Skin epidermis (tissue), 12 donors: Measurements from ENCODE around the gene CNDP1.

Experiments
- H3K27ac ChIP-seq, 21 experiments: fragments of 200-600 bp; sonication (generic) in 11 of 21; one replicate each; pipeline ENCODE4 v1.5.0; 2020; ENCODE audit warnings: mild to moderate bottlenecking in 3 of 21, inconsistent platforms in 2 of 21, moderate library complexity in 2 of 21
- H3K4me3 ChIP-seq, 7 experiments: fragments of 200-600 bp; sonication (generic) in 2 of 7; one replicate each; pipeline ENCODE4 v1.5.0; 2020; ENCODE audit warnings: inconsistent platforms in 2 of 7, mild to moderate bottlenecking in 2 of 7, moderate library complexity in 1 of 7

The CNDP1 gene, protein sequence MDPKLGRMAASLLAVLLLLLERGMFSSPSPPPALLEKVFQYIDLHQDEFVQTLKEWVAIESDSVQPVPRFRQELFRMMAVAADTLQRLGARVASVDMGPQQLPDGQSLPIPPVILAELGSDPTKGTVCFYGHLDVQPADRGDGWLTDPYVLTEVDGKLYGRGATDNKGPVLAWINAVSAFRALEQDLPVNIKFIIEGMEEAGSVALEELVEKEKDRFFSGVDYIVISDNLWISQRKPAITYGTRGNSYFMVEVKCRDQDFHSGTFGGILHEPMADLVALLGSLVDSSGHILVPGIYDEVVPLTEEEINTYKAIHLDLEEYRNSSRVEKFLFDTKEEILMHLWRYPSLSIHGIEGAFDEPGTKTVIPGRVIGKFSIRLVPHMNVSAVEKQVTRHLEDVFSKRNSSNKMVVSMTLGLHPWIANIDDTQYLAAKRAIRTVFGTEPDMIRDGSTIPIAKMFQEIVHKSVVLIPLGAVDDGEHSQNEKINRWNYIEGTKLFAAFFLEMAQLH

DNA sequence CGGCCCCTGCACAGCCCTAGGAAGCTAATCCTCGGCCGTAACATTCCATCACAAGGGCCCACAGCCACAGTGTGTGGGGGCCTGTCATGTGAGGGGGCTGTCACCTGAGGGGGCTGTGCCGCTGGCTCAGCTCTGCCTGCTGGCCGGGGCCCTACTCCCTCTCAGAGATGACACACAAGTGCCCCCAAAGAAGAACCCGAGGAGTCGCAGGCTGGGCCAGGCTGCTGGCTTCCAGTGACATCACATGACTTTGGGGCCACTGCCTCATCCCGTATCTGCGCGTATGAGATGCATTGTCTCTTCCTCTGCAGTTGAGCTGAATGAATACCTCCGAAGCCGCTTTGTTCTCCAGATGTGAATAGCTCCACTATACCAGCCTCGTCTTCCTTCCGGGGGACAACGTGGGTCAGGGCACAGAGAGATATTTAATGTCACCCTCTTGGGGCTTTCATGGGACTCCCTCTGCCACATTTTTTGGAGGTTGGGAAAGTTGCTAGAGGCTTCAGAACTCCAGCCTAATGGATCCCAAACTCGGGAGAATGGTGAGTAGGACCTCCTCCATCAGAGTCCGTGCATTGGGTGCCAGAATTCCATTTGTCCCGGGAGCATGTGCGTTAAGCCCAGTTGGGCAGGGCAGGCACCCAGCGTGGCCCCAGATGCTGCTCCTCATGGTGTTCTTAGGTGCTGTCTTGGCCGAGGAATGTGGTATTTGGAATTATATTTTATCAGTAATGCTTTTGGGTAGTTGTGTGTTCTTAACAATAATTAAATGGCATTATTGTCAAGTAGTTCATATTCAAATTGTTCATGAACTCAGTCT is at the start of gene CNDP1:
CNDP1 (plus strand) TSS at position 351 of the 820 bp plus-strand sequence; CDS start at position 519, 168 bp downstream.
- no peak within 1 kb of the TSS for H3K27ac ChIP-seq

DNA sequence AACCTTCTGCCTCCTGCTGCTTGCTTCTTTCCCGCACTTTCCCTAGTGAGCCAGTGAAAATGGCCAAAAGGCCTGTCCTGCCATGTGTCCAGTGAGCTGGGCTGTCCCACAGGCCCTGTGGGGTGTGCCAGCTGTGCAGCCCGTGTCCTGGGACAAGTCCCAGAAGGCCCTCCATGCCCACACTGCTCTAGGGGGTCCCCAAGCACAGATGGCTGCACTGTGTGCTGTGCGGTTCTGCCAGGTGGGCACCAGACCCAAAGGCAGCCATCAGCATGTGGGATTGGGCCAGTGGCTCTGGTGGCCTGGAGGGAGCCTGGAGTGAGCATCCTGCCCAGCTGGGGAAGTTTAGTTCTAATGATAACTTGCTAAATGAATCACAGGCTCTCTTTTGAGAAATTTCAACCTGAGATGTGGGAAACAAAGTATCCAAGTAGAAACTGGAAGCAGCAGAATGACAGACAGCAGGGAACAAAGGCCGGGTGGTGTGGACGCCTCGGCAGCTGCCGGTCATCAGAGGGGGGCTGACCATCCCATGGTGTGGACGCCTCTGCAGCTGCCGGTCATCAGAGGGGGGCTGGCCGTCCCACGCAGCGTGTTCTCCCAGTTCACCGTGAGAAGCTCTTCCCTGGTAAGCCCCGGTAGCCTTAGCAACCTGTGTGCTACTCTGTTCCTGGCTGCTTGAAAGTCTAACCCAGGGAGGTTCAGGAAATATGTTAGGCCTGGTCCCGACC is 48.0 kb upstream of the CNDP1 start:
- no peak overlapping the region for H3K4me3 ChIP-seq
- H3K27ac ChIP-seq = peak overlapping the region in 2 of 21 experiments; percentile 27 to 68

More for the DNA sequence above, at the start of gene CNDP1:
- no peak within 1 kb of the TSS for H3K4me3 ChIP-seq

DNA sequence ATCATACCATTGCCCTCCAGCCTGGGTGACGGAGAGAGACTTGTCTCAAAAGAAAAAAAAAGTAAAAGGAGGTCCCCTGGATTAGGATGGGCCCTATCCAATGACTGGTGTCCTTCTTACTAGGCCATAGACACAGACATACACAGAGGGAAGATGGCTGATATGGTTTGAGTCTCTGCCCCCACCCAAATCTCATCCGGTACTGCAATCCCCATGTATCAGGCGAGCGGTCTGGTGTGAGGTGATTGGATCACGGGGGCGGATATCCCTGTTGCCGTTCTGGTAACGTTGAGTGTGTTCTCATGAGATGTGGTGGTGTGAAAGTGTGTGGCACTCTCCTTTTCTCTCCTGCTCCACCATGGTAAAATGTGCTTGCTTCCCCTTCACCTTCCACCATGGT is 45.9 kb upstream of the CNDP1 start:
- Histone ChIP-seq H3K4me3 (no peak overlapping the region), H3K27ac (no peak overlapping the region)

DNA sequence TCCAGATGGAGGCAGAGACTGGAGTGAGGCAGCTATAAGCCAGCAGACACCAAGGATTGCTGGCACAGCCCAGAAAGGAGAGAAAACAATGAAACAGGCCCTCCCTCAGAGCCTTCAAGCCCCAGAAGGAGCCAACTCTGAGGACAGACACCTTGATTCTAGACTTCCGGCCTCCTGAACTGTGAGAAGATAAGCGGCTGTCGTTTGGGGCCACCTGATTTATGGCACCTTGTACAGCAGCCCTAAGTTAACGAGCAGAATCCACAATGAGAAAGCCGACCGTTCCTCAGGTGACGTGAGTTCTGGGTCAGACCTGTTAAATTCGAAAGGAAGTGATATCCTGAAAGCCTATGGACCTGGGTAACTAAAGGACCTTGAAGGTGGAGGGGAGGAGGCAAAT is 45.4 kb upstream of the CNDP1 start:
- no peak overlapping the region for H3K4me3 ChIP-seq
- no peak overlapping the region for H3K27ac ChIP-seq

GRCh38 chr18:74489676-74490075 is 44.6 kb upstream of the CNDP1 start:
- Histone ChIP-seq H3K27ac (no peak overlapping the region), H3K4me3 (no peak overlapping the region)

- no peak overlapping the region for H3K27ac ChIP-seq
- H3K4me3 ChIP-seq = no peak overlapping the region
Measured at GRCh38 chr18:74492259-74492658, 42.0 kb upstream of the CNDP1 start.

DNA sequence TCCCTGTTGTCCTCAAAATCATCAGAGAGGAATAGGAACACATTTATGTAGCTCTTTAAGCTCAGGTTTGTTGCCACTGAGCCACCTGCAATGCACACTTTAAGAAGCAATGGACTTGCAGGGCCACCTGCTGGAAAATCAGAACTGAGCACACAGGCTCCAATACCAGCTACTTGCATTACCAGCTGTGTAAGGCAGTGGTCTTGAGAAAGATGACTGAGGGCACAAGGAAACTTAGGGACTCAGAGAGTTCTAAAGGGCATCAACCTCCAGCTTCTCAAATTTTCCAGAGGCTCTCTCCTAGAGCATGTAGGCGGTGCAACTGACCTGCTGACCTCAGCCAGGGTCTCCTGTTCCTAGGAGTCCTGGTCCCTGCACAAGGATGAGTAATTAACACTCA is 40.6 kb upstream of the CNDP1 start:
- H3K4me3 ChIP-seq = no peak overlapping the region

DNA sequence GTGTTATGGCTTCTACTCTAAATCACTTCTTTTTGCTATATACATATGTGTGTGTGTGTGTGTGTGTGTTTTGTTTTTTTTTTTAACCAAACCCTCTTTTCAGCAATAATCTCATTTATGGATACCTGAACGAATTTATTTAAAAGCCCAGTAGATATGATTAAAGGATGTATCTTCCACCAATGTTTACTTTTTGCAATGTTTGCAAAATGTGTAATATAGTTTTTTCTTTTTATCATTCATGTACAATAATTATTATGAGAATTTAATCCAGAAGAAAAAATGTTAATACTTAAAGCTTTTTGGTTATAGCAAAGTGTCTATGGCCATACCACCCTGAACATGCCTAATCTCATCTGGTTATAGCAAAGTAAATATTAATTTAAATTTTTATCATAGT is 39.8 kb upstream of the CNDP1 start:
- Histone ChIP-seq H3K4me3 (no peak overlapping the region), H3K27ac (no peak overlapping the region)

More for the DNA sequence above, 40.6 kb upstream of the CNDP1 start:
- H3K27ac ChIP-seq = no peak overlapping the region

- Histone ChIP-seq H3K4me3 (peak within 1 kb of the TSS; percentile 69 to 91 (median 84)), H3K27ac (peak within 1 kb of the TSS; percentile 79 to 99 (median 94))
Measured at GRCh38 chr18:74495581-74496507, 38.5 kb upstream of the CNDP1 start, which contains the start of gene CNDP2. Gene CNDP2 (plus strand): TSS chr18:74496363. CDS start chr18:74499974, 3,611 bp downstream.

DNA sequence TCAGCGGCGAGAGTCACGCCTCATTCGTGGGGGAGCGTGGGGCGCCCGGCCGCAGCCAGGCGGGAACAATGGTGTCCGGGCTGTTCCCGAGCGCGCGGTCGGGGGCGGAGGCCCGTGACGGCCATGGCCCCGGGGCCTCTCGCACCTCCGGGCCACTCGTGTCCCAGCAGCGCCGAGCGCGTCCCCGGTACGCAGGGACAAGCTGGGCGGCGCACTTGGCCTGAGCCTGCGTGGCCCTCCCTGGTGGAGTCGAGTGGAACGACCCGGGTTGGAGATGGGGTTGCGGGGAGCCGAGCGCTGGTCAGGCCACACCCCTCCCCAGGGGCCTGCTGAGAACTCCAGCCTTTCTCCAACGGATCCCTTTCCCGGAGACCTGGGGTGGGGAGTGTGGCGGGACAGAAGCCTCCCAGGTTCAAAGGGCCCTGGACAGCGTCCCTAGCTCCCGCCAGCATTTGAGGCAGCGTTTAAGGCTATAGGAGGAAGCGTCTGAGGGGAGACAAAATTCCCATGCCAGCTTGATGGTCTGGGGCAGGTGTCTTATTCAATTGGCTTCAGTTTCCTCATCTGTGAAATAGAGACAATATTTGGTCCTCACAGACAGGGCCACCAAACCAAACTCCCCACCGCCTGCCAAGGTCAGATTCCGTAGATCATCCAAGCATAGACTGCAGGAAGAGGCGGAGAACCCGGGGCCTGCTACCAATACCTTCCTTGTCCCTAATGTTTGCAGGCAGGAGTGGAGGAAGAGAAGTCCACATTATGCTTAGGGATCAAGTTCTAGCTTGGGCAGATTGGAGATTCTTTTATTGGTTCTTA is 37.6 kb upstream of the CNDP1 start:
- peak overlapping the region; percentile 79 to 99 (median 94) for H3K27ac ChIP-seq
- H3K4me3 ChIP-seq = peak overlapping the region; percentile 69 to 91 (median 84)

- Histone ChIP-seq H3K27ac (peak overlapping the region in 16 of 21 experiments; percentile 92 to 99 (median 94)), H3K4me3 (peak overlapping the region in 6 of 7 experiments; percentile 69 to 91 (median 86))
Measured at GRCh38 chr18:74497324-74497676, 37.0 kb upstream of the CNDP1 start.

- H3K4me3 ChIP-seq = no peak overlapping the region
Measured at GRCh38 chr18:74497778-74498177, 36.5 kb upstream of the CNDP1 start.

DNA sequence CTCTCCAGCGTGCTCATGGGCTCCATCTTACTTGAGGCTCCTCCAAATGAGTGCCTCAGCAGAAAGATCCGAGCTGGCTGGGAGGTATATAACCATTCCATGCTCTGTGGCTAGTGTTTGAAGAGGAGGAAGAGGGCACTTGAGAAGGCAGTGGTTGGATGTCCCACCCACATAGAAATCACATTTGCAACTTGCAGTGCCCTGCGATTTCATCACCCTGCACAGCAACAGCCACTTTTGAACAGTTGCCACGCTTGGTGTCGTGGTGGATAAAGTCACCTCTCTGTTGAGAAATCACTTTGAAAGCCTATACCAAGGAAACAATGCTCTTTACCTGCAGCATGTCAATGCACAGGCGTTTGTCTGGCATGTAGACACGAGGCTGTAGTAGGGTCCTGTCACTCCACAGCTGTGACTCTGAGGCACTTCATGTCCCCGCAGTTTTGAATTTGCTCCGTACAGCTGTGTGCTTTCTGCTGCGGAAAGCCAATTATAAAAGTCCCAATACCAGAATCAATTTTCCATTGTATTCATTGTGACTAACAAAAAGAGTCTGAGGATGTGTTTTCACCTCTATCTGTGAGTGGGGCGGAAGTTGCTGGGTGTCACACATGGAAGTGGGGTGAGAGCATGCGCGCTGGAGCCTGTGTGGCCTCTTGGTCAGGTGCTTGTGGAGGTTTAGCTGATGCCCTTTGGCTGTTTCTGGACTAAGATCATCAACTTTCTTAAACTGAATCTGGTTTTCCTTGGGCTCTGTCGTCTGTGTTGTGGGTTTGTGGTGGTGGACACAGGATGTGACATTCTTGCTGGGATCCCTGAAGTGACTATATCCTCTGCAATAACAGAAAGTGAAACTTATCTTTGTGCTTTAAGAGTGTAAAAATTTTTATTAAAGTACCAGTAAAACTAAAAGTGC is 35.3 kb upstream of the CNDP1 start:
- Histone ChIP-seq H3K27ac (peak overlapping the region in 20 of 21 experiments; percentile 65 to 94 (median 80)), H3K4me3 (peak overlapping the region; percentile 5 to 30 (median 25))

More at GRCh38 chr18:74497778-74498177, 36.5 kb upstream of the CNDP1 start:
- H3K27ac ChIP-seq = peak overlapping the region in 4 of 21 experiments; percentile 78 to 98 (median 88)

GRCh38 chr18:74499633-74500032 is 34.7 kb upstream of the CNDP1 start:
- H3K4me3 ChIP-seq = peak overlapping the region; percentile 5 to 30 (median 25)
- H3K27ac ChIP-seq = peak overlapping the region in 20 of 21 experiments; percentile 65 to 94 (median 80)

DNA sequence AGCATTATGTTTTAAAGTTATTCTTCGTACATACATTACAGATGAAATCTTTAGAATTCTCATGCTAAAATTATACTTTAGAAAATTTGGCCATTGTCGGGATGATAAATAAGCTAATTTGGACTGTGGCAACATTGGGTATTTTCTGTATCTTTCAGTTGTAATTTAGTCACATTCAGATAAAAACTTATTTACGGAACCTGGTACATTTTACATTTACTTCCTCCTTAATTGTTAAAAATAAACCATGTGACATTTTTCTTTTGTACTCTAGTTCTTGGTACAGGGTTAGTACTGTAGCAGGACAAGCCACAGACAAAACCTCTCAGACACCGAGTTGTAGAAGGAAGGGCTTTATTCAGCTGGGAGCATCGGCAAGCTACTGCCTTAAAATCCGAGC is 33.9 kb upstream of the CNDP1 start:
- H3K4me3 ChIP-seq = peak overlapping the region in 6 of 7 experiments; percentile 3 to 30 (median 17)
- peak overlapping the region in 17 of 21 experiments; percentile 12 to 94 (median 74) for H3K27ac ChIP-seq

- H3K27ac ChIP-seq = peak overlapping the region in 18 of 21 experiments; percentile 6 to 94 (median 58)
- peak overlapping the region; percentile 3 to 30 (median 9) for H3K4me3 ChIP-seq
Measured at GRCh38 chr18:74500774-74501173, 33.5 kb upstream of the CNDP1 start.
